Uterus (tissue), 4 donors: ENCODE measurements around the gene DNAJC22. TPM values are rescaled to one million over a fixed set of nuclear protein-coding genes. Genes with fewer than 3 reads are reported as not detected.
"Not testable (repeated sequence)": the region's sequence is repeated elsewhere in the genome, so short reads cannot be mapped to it uniquely, and the experiment has no call there.

Experiments
- DNase-seq, 2 donors: peaks; one replicate each; pipeline ENCODE4 v3.0.0-alpha.2; 2019 to 2020
- H3K27ac ChIP-seq, 2 donors: fragments of 200-600 bp; sonication (generic); 1 replicate in 1 of 2; 2 replicates in 1 of 2; pipeline ENCODE4 v1.5.1; 2016 to 2018
- H3K27me3 ChIP-seq, 2 donors: fragments of 200-600 bp; sonication (generic); one replicate each; pipeline ENCODE4 v1.5.1; 2018 to 2019; ENCODE audit warnings: control low read depth in 1 of 2
- H3K36me3 ChIP-seq, 2 donors: fragments of 200-600 bp; sonication (generic); one replicate each; pipeline ENCODE4 v1.5.1; 2019; ENCODE audit warnings: control low read depth in 1 of 2
- H3K4me1 ChIP-seq, 2 donors: fragments of 200-600 bp; sonication (generic); one replicate each; pipeline ENCODE4 v1.5.1; 2018 to 2019; ENCODE audit warnings: control low read depth in 1 of 2
- H3K4me3 ChIP-seq, 2 donors: fragments of 200-600 bp; sonication (generic); 1 replicate in 1 of 2; 2 replicates in 1 of 2; pipeline ENCODE4 v1.5.1; 2018 to 2019; ENCODE audit warnings: mild to moderate bottlenecking in 1 of 2
- H3K9me3 ChIP-seq, 2 donors: fragments of 200-600 bp; sonication (generic); one replicate each; pipeline ENCODE4 v1.5.1; 2019; ENCODE audit warnings: control low read depth in 1 of 2
- CTCF ChIP-seq, 4 experiments: fragments of 200-600 bp in 2 of 4; fragments of 450-650 bp in 2 of 4; sonication (generic) in 2 of 4; IDR thresholded peaks; one replicate each; pipeline ENCODE4 v1.5.1; 2016 to 2019; ENCODE audit warnings: antibody characterized with exemption in 4 of 4, mild to moderate bottlenecking in 2 of 4, moderate library complexity in 1 of 4
- POLR2A ChIP-seq, 2 donors: fragments of 450-650 bp; IDR thresholded peaks; one replicate each; pipeline ENCODE4 v1.6.1; 2016; ENCODE audit warnings: antibody characterized with exemption in 2 of 2, mild to moderate bottlenecking in 1 of 2, moderate library complexity in 1 of 2
- intact Hi-C: fragments of 100-400 bp; cut with DNase I; formaldehyde crosslinking; loops from one replicate; pipeline ENCODE4 v1.15.1; 2023; ENCODE audit warnings: low total_unique reads
- total RNA-seq, 4 donors: library from RNA; depleted of rRNA in 3 of 4; stranded (reverse); fragments of >200 nt in 3 of 4; gene quantifications; one replicate each; pipeline versions ENCODE4 v1.1.0 to v1.2.4, GENCODE V29; 2014 to 2023
- donor health status: DM: yes; HTN: yes; CAD: no.

The DNAJC22 gene
- total RNA-seq, 4 donors from 2014 or later = 4.5 TPM; not detected in 3

- Histone ChIP-seq H3K27ac (no peak overlapping the region), H3K9me3 (no peaks in the 10 kb centered on the region), H3K4me3 (no peak overlapping the region), H3K27me3 (no peaks in the 10 kb centered on the region), H3K36me3 (no peaks in the 10 kb centered on the region), H3K4me1 (peaks cover 0 to 6% of the 10 kb centered on the region in 2 donors)
- no peak for TF ChIP-seq CTCF (IDR thresholded peaks at IDR 0.05)
- TF ChIP-seq POLR2A (IDR thresholded peaks at IDR 0.05) = no peak
- intact Hi-C loops = no loop called here
- no peak for DNase-seq
Observed at GRCh38 chr12:49370539-49370938, 23.9 kb downstream of the DNAJC22 start.

- H3K4me3 ChIP-seq = no peak overlapping the region
- TF ChIP-seq CTCF (IDR thresholded peaks at IDR 0.05) (no peak), POLR2A (IDR thresholded peaks at IDR 0.05) (no peak)
- no peaks in the 10 kb centered on the region for H3K36me3 ChIP-seq
- no peak for DNase-seq
- no peaks in the 10 kb centered on the region for H3K4me1 ChIP-seq
- intact Hi-C loops = no loop called here
- no peaks in the 10 kb centered on the region for H3K27me3 ChIP-seq
- no peaks in the 10 kb centered on the region for H3K9me3 ChIP-seq
- no peak overlapping the region for H3K27ac ChIP-seq
Observed at GRCh38 chr12:49375406-49375805, 28.7 kb downstream of the DNAJC22 start.

- Histone ChIP-seq H3K4me3 (no peak overlapping the region), H3K4me1 (no peaks in the 10 kb centered on the region), H3K36me3 (no peaks in the 10 kb centered on the region), H3K27me3 (no peaks in the 10 kb centered on the region), H3K27ac (no peak overlapping the region), H3K9me3 (no peaks in the 10 kb centered on the region)
- no peak for DNase-seq
- intact Hi-C loops = no loop called here
- TF ChIP-seq POLR2A (IDR thresholded peaks at IDR 0.05) = no peak
- no peak for TF ChIP-seq CTCF (IDR thresholded peaks at IDR 0.05)
Observed at GRCh38 chr12:49377386-49377785, 30.7 kb downstream of the DNAJC22 start.

- DNase-seq, H3K4me1 ChIP-seq, intact Hi-C loops, H3K4me3 ChIP-seq, H3K27ac ChIP-seq, H3K27me3 ChIP-seq, H3K9me3 ChIP-seq, H3K36me3 ChIP-seq: not testable (repeated sequence)
Observed at GRCh38 chr12:49380184-49380583, 33.5 kb downstream of the DNAJC22 start.

- intact Hi-C loops = no loop called here
Observed at GRCh38 chr12:49388682-49389386, 42.1 kb downstream of the DNAJC22 start.

More at GRCh38 chr12:49388682-49389386, 42.1 kb downstream of the DNAJC22 start:
- H3K27me3 ChIP-seq = no peaks in the 10 kb centered on the region
- no peaks in the 10 kb centered on the region for H3K4me1 ChIP-seq
- no peak for TF ChIP-seq POLR2A (IDR thresholded peaks at IDR 0.05)
- TF ChIP-seq CTCF (IDR thresholded peaks at IDR 0.05) = no peak
- H3K9me3 ChIP-seq = no peaks in the 10 kb centered on the region
- H3K27ac ChIP-seq = no peak overlapping the region
- no peak overlapping the region for H3K4me3 ChIP-seq
- no peaks in the 10 kb centered on the region for H3K36me3 ChIP-seq
- DNase-seq = no peak
